Fibroblast of lung (primary cell): Measurements from ENCODE around the gene CTSE. TPM values are rescaled to one million over a fixed set of nuclear protein-coding genes. Genes with fewer than 3 reads are reported as not detected.

Source experiments
- DNase-seq, 2 donors: peaks; one replicate each; pipeline versions ENCODE4 v3.0.0 to v3.0.0-alpha.2; 2010; ENCODE audit warnings: low read depth in 2 of 2
- H2AFZ ChIP-seq: 2 replicates; pipeline ENCODE4 v1.5.1; 2012; ENCODE audit warnings: low read length, control low read depth, inconsistent platforms
- H3K27ac ChIP-seq: 2 replicates; pipeline ENCODE4 v1.5.1; 2011; ENCODE audit warnings: low read length, control low read depth; ENCODE audit not compliant: insufficient read depth
- H3K27me3 ChIP-seq: 2 replicates; pipeline ENCODE4 v1.5.1; 2011; ENCODE audit warnings: mild to moderate bottlenecking, low read length; ENCODE audit not compliant: control insufficient read depth, insufficient read depth
- H3K36me3 ChIP-seq: 2 replicates; pipeline ENCODE4 v1.5.1; 2011; ENCODE audit warnings: low read length; ENCODE audit not compliant: control insufficient read depth, insufficient read depth
- H3K4me1 ChIP-seq: 2 replicates; pipeline ENCODE4 v1.5.1; 2011; ENCODE audit warnings: low read length; ENCODE audit not compliant: control insufficient read depth, insufficient read depth; ENCODE audit errors: extremely low read depth
- H3K4me2 ChIP-seq: 2 replicates; pipeline ENCODE4 v1.5.1; 2011; ENCODE audit warnings: low read length, control low read depth; ENCODE audit not compliant: insufficient read depth; ENCODE audit errors: extremely low read depth
- H3K4me3 ChIP-seq, 4 experiments: fragments of 200-600 bp in 1 of 4; sonication (generic) in 1 of 4; replicated peaks in 1 of 4; 2 replicates each; pipeline ENCODE4 v1.5.1; 2011 to 2016; ENCODE audit warnings: low read length in 4 of 4, low read depth in 3 of 4, mild to moderate bottlenecking in 3 of 4, control low read depth in 2 of 4, inconsistent platforms in 1 of 4, mixed read lengths in 1 of 4; ENCODE audit not compliant: insufficient read depth in 1 of 4; ENCODE audit errors: control extremely low read depth in 1 of 4
- H3K79me2 ChIP-seq: 2 replicates; pipeline ENCODE4 v1.5.1; 2012; ENCODE audit warnings: mild to moderate bottlenecking, low read length, inconsistent platforms; ENCODE audit not compliant: control insufficient read depth, insufficient read depth
- H3K9ac ChIP-seq: 2 replicates; pipeline ENCODE4 v1.5.1; 2011; ENCODE audit warnings: mild to moderate bottlenecking, low read length, control low read depth; ENCODE audit not compliant: insufficient read depth
- H3K9me3 ChIP-seq: 2 replicates; pipeline ENCODE4 v1.5.1; 2012; ENCODE audit warnings: low read depth, low read length; ENCODE audit not compliant: control insufficient read depth, insufficient read depth
- H4K20me1 ChIP-seq: 2 replicates; pipeline ENCODE4 v1.5.1; 2011; ENCODE audit warnings: low read length; ENCODE audit not compliant: control insufficient read depth, insufficient read depth; ENCODE audit errors: extremely low read depth
- CTCF ChIP-seq, 2 donors: IDR thresholded peaks in 1 of 2; conservative IDR thresholded peaks in 1 of 2; 1 replicate in 1 of 2; 2 replicates in 1 of 2; pipeline ENCODE4 v1.5.1; 2011 to 2012; ENCODE audit warnings: low read length in 2 of 2, control low read depth in 1 of 2, inconsistent platforms in 1 of 2, low read depth in 1 of 2, mild to moderate bottlenecking in 1 of 2
- EZH2 ChIP-seq: IDR thresholded peaks from 2 replicates; pipeline ENCODE4 v1.5.1; 2012; ENCODE audit warnings: low read length, control low read depth, mild to moderate bottlenecking; ENCODE audit errors: missing control alignments
- polyA plus RNA-seq, 2 donors: library from polyadenylated mRNA; depleted of rRNA in 1 of 2; stranded (reverse) in 1 of 2; unstranded in 1 of 2; fragments of >200 nt; gene quantifications; 2 replicates each; pipeline ENCODE4 v1.2.1, GENCODE V29; 2011 to 2012; ENCODE audit warnings: missing spikeins in 1 of 2
- total RNA-seq: library from RNA; depleted of rRNA; stranded (reverse); fragments of >200 nt; gene quantifications from 2 replicates; pipeline ENCODE4 v1.2.1, GENCODE V29; 2014

The CTSE gene
- total and polyA plus RNA-seq, 2 donors (not counting 1 experiment from before 2014, with no cell fraction given) = not detected

- DNase-seq = no peak
- H3K9ac ChIP-seq = no peak overlapping the region
- H2AFZ ChIP-seq = no peak overlapping the region
- no peak overlapping the region for H3K27ac ChIP-seq
- no peaks in the 10 kb centered on the region for H3K4me1 ChIP-seq
- H3K79me2 ChIP-seq = no peaks in the 10 kb centered on the region
- H4K20me1 ChIP-seq = no peaks in the 10 kb centered on the region
- TF ChIP-seq EZH2 (no peak), CTCF (conservative IDR thresholded peaks at IDR 0.05 in 1 of 2, IDR thresholded peaks at IDR 0.05 in 1 of 2; ENCODE audit: low read depth in 1 of 2, low read length in 2 of 2) (no peak)
- no peaks in the 10 kb centered on the region for H3K36me3 ChIP-seq
- H3K27me3 ChIP-seq = no peaks in the 10 kb centered on the region
- no peak overlapping the region for H3K4me3 ChIP-seq
- no peak overlapping the region for H3K4me2 ChIP-seq
- no peaks in the 10 kb centered on the region for H3K9me3 ChIP-seq
Measured at GRCh38 chr1:205975387-205975998, 48.2 kb downstream of the CTSE start.

DNA sequence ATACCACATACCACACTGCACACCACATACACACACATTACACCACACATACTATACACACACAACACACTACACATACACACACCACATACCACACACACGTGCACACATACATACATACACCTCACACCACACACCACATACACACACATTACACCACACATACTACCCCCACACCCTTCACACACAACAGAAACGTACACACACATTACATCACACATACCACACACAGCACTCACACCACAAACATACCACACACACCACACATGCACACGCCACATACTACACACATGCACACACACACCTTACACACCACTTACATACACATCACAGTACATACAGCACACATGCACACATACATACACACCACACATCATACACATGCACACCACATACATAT lies 49.0 kb downstream of the CTSE start:
- DNase-seq = no peak
- Histone ChIP-seq H3K36me3 (no peaks in the 10 kb centered on the region), H3K27me3 (no peaks in the 10 kb centered on the region), H3K27ac (no peak overlapping the region), H4K20me1 (no peaks in the 10 kb centered on the region), H3K9me3 (no peaks in the 10 kb centered on the region), H3K4me3 (no peak overlapping the region), H3K9ac (no peak overlapping the region), H2AFZ (no peak overlapping the region), H3K4me2 (no peak overlapping the region), H3K4me1 (no peaks in the 10 kb centered on the region), H3K79me2 (no peaks in the 10 kb centered on the region)
- no peak for TF ChIP-seq CTCF (conservative IDR thresholded peaks at IDR 0.05 in 1 of 2, IDR thresholded peaks at IDR 0.05 in 1 of 2; ENCODE audit: low read depth in 1 of 2, low read length in 2 of 2)
- TF ChIP-seq EZH2 = no peak

DNA sequence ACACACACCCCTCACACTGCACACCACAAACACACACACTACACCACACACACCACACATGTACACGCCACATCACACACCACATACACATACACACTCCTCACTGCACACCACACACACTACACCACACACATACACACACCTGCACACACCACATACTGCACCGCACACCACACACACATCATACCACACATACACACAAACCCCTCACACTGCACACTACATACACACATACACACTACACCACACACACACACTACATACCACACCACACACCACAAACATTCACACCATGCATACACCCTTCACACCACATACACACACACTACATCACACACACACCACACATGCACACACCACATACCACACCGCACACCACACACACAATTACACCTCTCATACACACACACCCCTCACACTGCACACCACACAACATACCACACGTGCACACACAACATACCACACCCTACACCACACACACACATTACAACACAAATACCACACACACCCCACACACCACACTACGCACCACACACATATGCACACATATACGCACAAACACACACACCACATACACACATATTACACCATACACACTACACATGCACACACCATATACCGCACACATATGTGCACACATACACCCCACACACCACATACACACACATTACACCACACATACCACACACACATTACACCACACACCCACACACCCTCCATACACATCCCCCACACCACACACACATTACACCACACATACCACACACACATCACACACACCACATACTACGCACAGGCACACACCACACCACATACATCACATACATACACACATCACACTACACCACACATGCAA lies 50.1 kb downstream of the CTSE start:
- Histone ChIP-seq H3K27me3 (no peaks in the 10 kb centered on the region), H3K27ac (no peak overlapping the region), H2AFZ (no peak overlapping the region), H3K4me1 (no peaks in the 10 kb centered on the region), H3K79me2 (no peaks in the 10 kb centered on the region), H3K4me2 (no peak overlapping the region), H4K20me1 (no peaks in the 10 kb centered on the region), H3K9me3 (no peaks in the 10 kb centered on the region), H3K4me3 (no peak overlapping the region), H3K9ac (no peak overlapping the region), H3K36me3 (no peaks in the 10 kb centered on the region)
- no peak for TF ChIP-seq EZH2
- no peak for TF ChIP-seq CTCF (conservative IDR thresholded peaks at IDR 0.05 in 1 of 2, IDR thresholded peaks at IDR 0.05 in 1 of 2; ENCODE audit: low read depth in 1 of 2, low read length in 2 of 2)
- DNase-seq = no peak
